ENCODE results near the gene FGFBP1. TPM values are rescaled to one million over a fixed set of nuclear protein-coding genes. Genes with fewer than 3 reads are reported as not detected.

FGFBP1 gene
- total RNA-seq, 2 experiments from 2014 or later: not detected

GRCh38 chr4:15955670-15956069 is 17.1 kb upstream of the FGFBP1 start:
- CTCF ChIA-PET: interaction anchor here (0.7 to 1.4 kb wide), 6 partner anchors 67 to 198 kb away, joined by 3 to 15 read pairs (median 4); no protein-coding TSS in a partner anchor
- no peaks in the 10 kb centered on the region for H3K9me3 Mint-ChIP-seq
- H3K4me1 Mint-ChIP-seq (ENCODE audit: low read depth): no peaks in the 10 kb centered on the region
- no peak for TF ChIP-seq CTCF (IDR thresholded peaks at IDR 0.05)
- Histone ChIP-seq H3K9me3 (ENCODE audit: control insufficient read depth in 1 of 2, insufficient read depth in 1 of 2, low read length in 2 of 2) (peaks cover 0 to 5% of the 10 kb centered on the region in 2 experiments), H3K27me3 (ENCODE audit: control insufficient read depth in 1 of 2, insufficient read depth in 2 of 2, low read length in 2 of 2) (no peaks in the 10 kb centered on the region), H3K4me1 (ENCODE audit: insufficient read depth, low read length) (no peaks in the 10 kb centered on the region), H3K27ac (ENCODE audit: low read depth in 1 of 2, low read length in 2 of 2) (no peak overlapping the region), H3K4me3 (ENCODE audit: low read length) (no peak overlapping the region), H3K36me3 (ENCODE audit: insufficient read depth, low read length) (no peaks in the 10 kb centered on the region)
- no peak overlapping the region for H3K27ac Mint-ChIP-seq
- DNase-seq (no peak), ATAC-seq (ENCODE audit: poor library complexity) (no peak)
- POLR2A ChIA-PET: no interaction called here
- intact Hi-C loops (cut with DNase I, micrococcal nuclease): loop anchor here (1.0 to 5.0 kb wide), 6 partner anchors 73 to 723 kb away; no protein-coding TSS in a partner anchor
- no peaks in the 10 kb centered on the region for H3K36me3 Mint-ChIP-seq (ENCODE audit: low read depth)
- no peaks in the 10 kb centered on the region for H3K27me3 Mint-ChIP-seq
- no peak overlapping the region for H3K4me3 Mint-ChIP-seq

- POLR2A ChIA-PET: no interaction called here
Measured at GRCh38 chr4:15953625-15954024, 15.1 kb upstream of the FGFBP1 start.

GRCh38 chr4:15951781-15952180 is 13.2 kb upstream of the FGFBP1 start:
- H3K9me3 ChIP-seq (ENCODE audit: control insufficient read depth in 1 of 2, insufficient read depth in 1 of 2, low read length in 2 of 2): peaks cover 0 to 5% of the 10 kb centered on the region in 2 experiments
- no peak for ATAC-seq (ENCODE audit: poor library complexity)
- Mint-ChIP-seq H3K4me1 (ENCODE audit: low read depth) (no peaks in the 10 kb centered on the region), H3K9me3 (no peaks in the 10 kb centered on the region), H3K27ac (no peak overlapping the region), H3K36me3 (ENCODE audit: low read depth) (no peaks in the 10 kb centered on the region), H3K4me3 (no peak overlapping the region), H3K27me3 (no peaks in the 10 kb centered on the region)
- H3K4me3 ChIP-seq (ENCODE audit: low read length): no peak overlapping the region
- ChIA-PET POLR2A (no interaction called here), CTCF (interaction anchor here (1.5 kb wide), 1 partner anchor 146 kb away, joined by 5 read pairs; no protein-coding TSS in a partner anchor)
- no peaks in the 10 kb centered on the region for H3K4me1 ChIP-seq (ENCODE audit: insufficient read depth, low read length)
- intact Hi-C loops (cut with DNase I, micrococcal nuclease): no loop called here
- H3K27me3 ChIP-seq (ENCODE audit: control insufficient read depth in 1 of 2, insufficient read depth in 2 of 2, low read length in 2 of 2): no peaks in the 10 kb centered on the region
- H3K36me3 ChIP-seq (ENCODE audit: insufficient read depth, low read length): no peaks in the 10 kb centered on the region
- H3K27ac ChIP-seq (ENCODE audit: low read depth in 1 of 2, low read length in 2 of 2): no peak overlapping the region
- no peak for TF ChIP-seq CTCF (IDR thresholded peaks at IDR 0.05)
- no peak for DNase-seq

More at GRCh38 chr4:15953625-15954024, 15.1 kb upstream of the FGFBP1 start:
- CTCF ChIA-PET: no interaction called here
- Histone ChIP-seq H3K4me3 (ENCODE audit: low read length) (no peak overlapping the region), H3K4me1 (ENCODE audit: insufficient read depth, low read length) (no peaks in the 10 kb centered on the region), H3K27me3 (ENCODE audit: control insufficient read depth in 1 of 2, insufficient read depth in 2 of 2, low read length in 2 of 2) (no peaks in the 10 kb centered on the region), H3K9me3 (ENCODE audit: control insufficient read depth in 1 of 2, insufficient read depth in 1 of 2, low read length in 2 of 2) (peaks cover 0 to 5% of the 10 kb centered on the region in 2 experiments), H3K36me3 (ENCODE audit: insufficient read depth, low read length) (no peaks in the 10 kb centered on the region), H3K27ac (ENCODE audit: low read depth in 1 of 2, low read length in 2 of 2) (no peak overlapping the region)
- H3K4me1 Mint-ChIP-seq (ENCODE audit: low read depth): no peaks in the 10 kb centered on the region
- no peak overlapping the region for H3K4me3 Mint-ChIP-seq
- no peak overlapping the region for H3K27ac Mint-ChIP-seq
- ATAC-seq (ENCODE audit: poor library complexity): no peak
- H3K9me3 Mint-ChIP-seq: no peaks in the 10 kb centered on the region
- no peaks in the 10 kb centered on the region for H3K36me3 Mint-ChIP-seq (ENCODE audit: low read depth)
- no peak for TF ChIP-seq CTCF (IDR thresholded peaks at IDR 0.05)
- intact Hi-C loops (cut with DNase I, micrococcal nuclease): no loop called here
- DNase-seq: no peak
- H3K27me3 Mint-ChIP-seq: no peaks in the 10 kb centered on the region
